ENCODE data around the gene CAMK1D. TPM values are rescaled to one million over a fixed set of nuclear protein-coding genes. Genes with fewer than 3 reads are reported as not detected.

The CAMK1D gene
- total RNA-seq, 1 experiment from 2014 or later: 6.3 TPM

DNA sequence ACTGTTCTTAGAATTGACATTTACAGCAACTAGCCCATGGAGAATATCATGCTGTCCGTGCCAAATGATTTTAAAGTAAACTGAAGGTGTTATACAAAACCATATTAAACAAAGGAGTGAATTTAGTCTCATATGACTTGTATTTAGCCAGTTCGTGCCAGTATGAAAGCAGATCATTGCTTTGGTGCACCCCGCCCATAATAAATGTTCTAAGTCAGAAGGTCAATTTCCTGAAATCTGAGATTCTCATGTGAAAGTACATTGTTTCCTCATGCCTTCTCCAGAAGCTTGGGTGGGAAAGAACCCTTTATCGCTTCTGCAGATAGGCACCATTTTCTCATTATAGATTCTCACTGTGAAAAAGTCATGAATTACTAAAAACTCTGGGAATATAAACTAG lies 106.4 kb downstream of the CAMK1D start:
- H3K27ac Mint-ChIP-seq: no peak overlapping the region
- Histone ChIP-seq H2BK5ac (ENCODE audit: insufficient read length, low read length) (no peak overlapping the region), H3K4me2 (ENCODE audit: insufficient read depth, insufficient read length, low read length) (no peak overlapping the region), H3K27me3 (ENCODE audit: insufficient read depth, low read length) (no peaks in the 10 kb centered on the region), H3K4me1 (ENCODE audit: insufficient read depth, low read length) (no peaks in the 10 kb centered on the region), H4K5ac (ENCODE audit: insufficient read length, low read depth, low read length) (no peak overlapping the region), H2BK15ac (ENCODE audit: low read depth, low read length) (no peak overlapping the region), H3K9ac (ENCODE audit: extremely low read depth, insufficient read length, low read length) (no peak overlapping the region), H2BK20ac (ENCODE audit: low read depth, low read length, poor library complexity, severe bottlenecking) (no peak overlapping the region), H3K23ac (ENCODE audit: insufficient read length, low read depth, low read length) (no peak overlapping the region), H4K8ac (replicated peaks; ENCODE audit: insufficient read length, low read depth, low read length) (no peak overlapping the region), H3K27ac (ENCODE audit: insufficient read length, low read depth, low read length) (no peak overlapping the region), H3K4ac (ENCODE audit: low read depth, low read length) (no peak overlapping the region), H3K56ac (ENCODE audit: insufficient read length, low read depth, low read length) (no peak overlapping the region), H3K79me1 (ENCODE audit: insufficient read depth, low read depth, low read length, poor library complexity, severe bottlenecking) (no peaks in the 10 kb centered on the region), H3K23me2 (ENCODE audit: insufficient read length, low read depth, low read length, poor library complexity, severe bottlenecking) (no peaks in the 10 kb centered on the region), H3K14ac (ENCODE audit: insufficient read depth, low read length) (no peak overlapping the region), H4K20me1 (ENCODE audit: control insufficient read depth, insufficient read depth, insufficient read length) (no peaks in the 10 kb centered on the region), H3K79me2 (ENCODE audit: insufficient read depth, low read length) (no peaks in the 10 kb centered on the region), H3K9me3 (ENCODE audit: control insufficient read depth, low read depth, low read length) (no peaks in the 10 kb centered on the region), H2AFZ (ENCODE audit: low read length) (no peak overlapping the region), H2AK5ac (ENCODE audit: insufficient read length, low read length) (no peak overlapping the region), H3T11ph (ENCODE audit: low read length) (no peak overlapping the region), H3K18ac (ENCODE audit: insufficient read length, low read depth, low read length) (no peak overlapping the region), H4K91ac (ENCODE audit: insufficient read length, low read depth, low read length) (no peak overlapping the region), H2BK120ac (ENCODE audit: low read depth, low read length, poor library complexity, severe bottlenecking) (no peak overlapping the region), H2BK12ac (ENCODE audit: insufficient read length, low read depth, low read length) (no peak overlapping the region)
- H3K27me3 Mint-ChIP-seq (ENCODE audit: low read depth): no peaks in the 10 kb centered on the region
- H3K4me3 Mint-ChIP-seq: no peak overlapping the region
- no peak for DNase-seq
- no CpG with 5 or more reads among the region's 4 CpGs for WGBS (ENCODE audit: extremely low coverage, insufficient read length, low lambda C conversion rate)
- TF ChIP-seq, protein P1, sequence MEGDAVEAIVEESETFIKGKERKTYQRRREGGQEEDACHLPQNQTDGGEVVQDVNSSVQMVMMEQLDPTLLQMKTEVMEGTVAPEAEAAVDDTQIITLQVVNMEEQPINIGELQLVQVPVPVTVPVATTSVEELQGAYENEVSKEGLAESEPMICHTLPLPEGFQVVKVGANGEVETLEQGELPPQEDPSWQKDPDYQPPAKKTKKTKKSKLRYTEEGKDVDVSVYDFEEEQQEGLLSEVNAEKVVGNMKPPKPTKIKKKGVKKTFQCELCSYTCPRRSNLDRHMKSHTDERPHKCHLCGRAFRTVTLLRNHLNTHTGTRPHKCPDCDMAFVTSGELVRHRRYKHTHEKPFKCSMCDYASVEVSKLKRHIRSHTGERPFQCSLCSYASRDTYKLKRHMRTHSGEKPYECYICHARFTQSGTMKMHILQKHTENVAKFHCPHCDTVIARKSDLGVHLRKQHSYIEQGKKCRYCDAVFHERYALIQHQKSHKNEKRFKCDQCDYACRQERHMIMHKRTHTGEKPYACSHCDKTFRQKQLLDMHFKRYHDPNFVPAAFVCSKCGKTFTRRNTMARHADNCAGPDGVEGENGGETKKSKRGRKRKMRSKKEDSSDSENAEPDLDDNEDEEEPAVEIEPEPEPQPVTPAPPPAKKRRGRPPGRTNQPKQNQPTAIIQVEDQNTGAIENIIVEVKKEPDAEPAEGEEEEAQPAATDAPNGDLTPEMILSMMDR (conservative IDR thresholded peaks at IDR 0.05): no peak
- H3K36me3 Mint-ChIP-seq (ENCODE audit: insufficient read depth in 1 of 3, low read depth in 3 of 3): no peaks in the 10 kb centered on the region
- peaks cover 6% of the 10 kb centered on the region in 2 experiments for H3K4me1 Mint-ChIP-seq
- no peaks in the 10 kb centered on the region for H3K9me3 Mint-ChIP-seq

All from H9 (cell line).